ENCODE measurements around the gene KRT6A.

DNA sequence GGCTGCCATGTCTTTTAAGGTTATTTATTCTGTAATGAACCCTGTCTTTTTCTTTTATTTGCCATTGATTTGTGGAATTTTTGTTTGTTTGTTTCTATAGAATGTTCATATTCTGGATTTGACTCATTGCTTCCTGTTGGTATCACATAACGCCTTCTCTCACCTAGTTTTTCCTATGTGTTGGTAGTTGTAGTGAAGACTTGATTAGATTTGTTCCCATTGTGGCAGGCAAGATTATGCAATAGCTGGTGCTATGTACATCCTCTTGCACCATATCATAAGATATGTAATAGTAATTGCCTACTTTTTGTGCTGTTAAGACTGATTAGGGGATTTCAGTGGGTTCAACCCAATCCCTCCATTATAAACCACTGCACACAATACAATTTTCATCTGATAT, 37.2 kb downstream of the KRT6A start:
- no peak for TF ChIP-seq CTCF (IDR thresholded peaks at IDR 0.05; ENCODE audit: borderline replicate concordance, extremely low read depth, low read length, poor library complexity, severe bottlenecking)
- TF ChIP-seq EZH2 (IDR thresholded peaks at IDR 0.05; ENCODE audit: borderline replicate concordance, low read depth, low read length, severe bottlenecking): no peak

Data from DND-41 (cell line).